OCI-LY3 (cell line): ENCODE measurements around the gene AKIRIN2.
A peak's percentile ranks its signal among the peaks of the same experiment; 100 is the strongest.

Experiments
- H2AFZ ChIP-seq: fragments of 200-600, 300-600 bp; shearing (Covaris generic); 2 replicates; pipeline ENCODE4 v1.6.0; 2014; ENCODE audit warnings: antibody characterized with exemption, low read depth, low read length
- H3K27ac ChIP-seq: fragments of 200-600, 300-600 bp; sonication (generic); 2 replicates; pipeline ENCODE4 v1.5.1; 2014; ENCODE audit warnings: mild to moderate bottlenecking, low read length, moderate library complexity, mixed read lengths
- H3K27me3 ChIP-seq: fragments of 200-600, 300-600 bp; sonication (generic); 2 replicates; pipeline ENCODE4 v1.6.1; 2014; ENCODE audit warnings: low read depth, low read length, mixed read lengths
- H3K36me3 ChIP-seq: fragments of 200-600, 300-600 bp; sonication (generic); replicated peaks from 2 replicates; pipeline ENCODE3; 2014; ENCODE audit warnings: low read depth, low read length, mixed read lengths
- H3K4me1 ChIP-seq: fragments of 300-600, 200-600 bp; sonication (generic); 2 replicates; pipeline ENCODE4 v1.6.1; 2014; ENCODE audit warnings: low read length, mixed read lengths
- H3K4me2 ChIP-seq: fragments of 200-600, 300-600 bp; sonication (generic); 2 replicates; pipeline ENCODE4 v1.6.1; 2014; ENCODE audit warnings: low read length, mixed read lengths
- H3K4me3 ChIP-seq: fragments of 300-600, 200-600 bp; sonication (generic); 2 replicates; pipeline ENCODE4 v1.5.1; 2014; ENCODE audit warnings: antibody characterized with exemption, mild to moderate bottlenecking, low read length, moderate library complexity
- H3K79me2 ChIP-seq: fragments of 300-600, 200-600 bp; shearing (Covaris generic); 2 replicates; pipeline ENCODE4 v1.6.1; 2014; ENCODE audit warnings: mild to moderate bottlenecking, low read length, mixed read lengths
- H3K9ac ChIP-seq: fragments of 300-600, 200-600 bp; shearing (Covaris generic); 2 replicates; pipeline ENCODE4 v1.6.0; 2014; ENCODE audit warnings: mild to moderate bottlenecking, low read length, moderate library complexity
- H3K9me3 ChIP-seq: fragments of 200-600, 300-600 bp; shearing (Covaris generic); 2 replicates; pipeline ENCODE4 v1.6.1; 2014; ENCODE audit warnings: low read length, mixed read lengths; ENCODE audit not compliant: insufficient read depth
- H4K20me1 ChIP-seq: fragments of 200-600, 300-600 bp; sonication (generic); 2 replicates; pipeline ENCODE4 v1.6.1; 2016; ENCODE audit warnings: low read length, mixed read lengths; ENCODE audit not compliant: insufficient read depth
- EZH2phosphoT487 ChIP-seq: fragments of 200-600 bp; shearing (Covaris generic); IDR thresholded peaks from 2 replicates; pipeline ENCODE4 v1.6.1; 2018; ENCODE audit warnings: antibody characterized with exemption, mixed run types, low read depth
- TF ChIP-seq, protein P1 (sequence below): fragments of 200-600, 300-600 bp; sonication (generic); IDR thresholded peaks from 2 replicates; pipeline ENCODE4 v1.5.1; 2014; ENCODE audit warnings: antibody characterized with exemption, low read length, low read depth

The AKIRIN2 gene

DNA sequence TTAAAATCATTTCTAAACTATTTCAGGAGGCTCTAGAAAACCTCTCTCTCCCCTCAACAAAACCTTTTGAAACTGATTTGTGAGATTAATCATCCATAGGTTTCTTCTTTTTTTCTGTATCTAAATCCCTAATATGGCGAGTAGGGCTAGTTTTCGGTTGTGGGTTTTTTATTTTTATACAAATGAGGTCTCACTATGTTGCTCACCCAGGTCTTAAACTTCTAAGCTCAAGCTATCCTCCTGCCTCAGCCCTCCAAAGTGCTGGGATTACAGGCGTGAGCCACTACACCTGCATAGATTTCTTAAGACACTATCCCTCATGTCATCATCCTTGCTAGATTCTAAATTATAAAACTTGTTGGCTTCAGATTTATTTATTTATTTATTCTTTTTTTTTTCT lies 68.2 kb downstream of the AKIRIN2 start:
- no peak overlapping the region for H3K9ac ChIP-seq
- H3K79me2 ChIP-seq, result no peaks in the 10 kb centered on the region
- H3K36me3 ChIP-seq, result peaks cover 9% of the 10 kb centered on the region
- H4K20me1 ChIP-seq, result no peaks in the 10 kb centered on the region
- H3K4me2 ChIP-seq, result peak overlapping the region; percentile 26; the same call in 1 of the 2 replicates
- no peaks in the 10 kb centered on the region for H3K27me3 ChIP-seq
- no peak overlapping the region for H3K27ac ChIP-seq
- no peak overlapping the region for H2AFZ ChIP-seq
- peaks cover 19% of the 10 kb centered on the region for H3K4me1 ChIP-seq
- no peaks in the 10 kb centered on the region for H3K9me3 ChIP-seq
- no peak overlapping the region for H3K4me3 ChIP-seq
- TF ChIP-seq EZH2phosphoT487, result no peak
- TF ChIP-seq, protein P1, sequence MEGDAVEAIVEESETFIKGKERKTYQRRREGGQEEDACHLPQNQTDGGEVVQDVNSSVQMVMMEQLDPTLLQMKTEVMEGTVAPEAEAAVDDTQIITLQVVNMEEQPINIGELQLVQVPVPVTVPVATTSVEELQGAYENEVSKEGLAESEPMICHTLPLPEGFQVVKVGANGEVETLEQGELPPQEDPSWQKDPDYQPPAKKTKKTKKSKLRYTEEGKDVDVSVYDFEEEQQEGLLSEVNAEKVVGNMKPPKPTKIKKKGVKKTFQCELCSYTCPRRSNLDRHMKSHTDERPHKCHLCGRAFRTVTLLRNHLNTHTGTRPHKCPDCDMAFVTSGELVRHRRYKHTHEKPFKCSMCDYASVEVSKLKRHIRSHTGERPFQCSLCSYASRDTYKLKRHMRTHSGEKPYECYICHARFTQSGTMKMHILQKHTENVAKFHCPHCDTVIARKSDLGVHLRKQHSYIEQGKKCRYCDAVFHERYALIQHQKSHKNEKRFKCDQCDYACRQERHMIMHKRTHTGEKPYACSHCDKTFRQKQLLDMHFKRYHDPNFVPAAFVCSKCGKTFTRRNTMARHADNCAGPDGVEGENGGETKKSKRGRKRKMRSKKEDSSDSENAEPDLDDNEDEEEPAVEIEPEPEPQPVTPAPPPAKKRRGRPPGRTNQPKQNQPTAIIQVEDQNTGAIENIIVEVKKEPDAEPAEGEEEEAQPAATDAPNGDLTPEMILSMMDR, result no peak

DNA sequence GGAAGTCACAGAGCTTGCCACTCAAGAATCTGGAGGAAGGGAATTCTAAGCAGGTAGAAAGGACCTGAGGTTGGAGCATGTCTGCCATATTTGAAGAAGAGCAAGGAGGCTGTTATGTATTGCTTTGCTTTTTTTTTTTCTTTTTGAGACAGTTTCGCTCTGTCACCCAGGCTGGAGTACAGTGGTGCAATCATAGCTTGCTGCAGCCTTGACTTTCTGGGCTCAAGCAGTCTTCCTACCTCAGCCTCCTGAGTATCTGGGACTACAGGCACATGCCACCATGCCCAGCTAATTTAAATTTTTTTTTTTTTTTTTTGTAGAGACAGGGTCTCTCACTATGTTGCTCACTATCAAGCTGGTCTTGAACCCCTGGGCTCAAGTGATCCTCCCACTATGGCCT lies 71.3 kb downstream of the AKIRIN2 start:
- Histone ChIP-seq H3K36me3 (peaks cover 5% of the 10 kb centered on the region), H3K4me2 (no peak overlapping the region), H2AFZ (no peak overlapping the region), H3K9me3 (no peaks in the 10 kb centered on the region), H3K27ac (no peak overlapping the region), H3K9ac (no peak overlapping the region), H3K4me1 (peaks cover 33% of the 10 kb centered on the region), H4K20me1 (no peaks in the 10 kb centered on the region), H3K79me2 (no peaks in the 10 kb centered on the region), H3K4me3 (no peak overlapping the region), H3K27me3 (no peaks in the 10 kb centered on the region)
- TF ChIP-seq EZH2phosphoT487, result no peak
- TF ChIP-seq, protein P1, result no peak

DNA sequence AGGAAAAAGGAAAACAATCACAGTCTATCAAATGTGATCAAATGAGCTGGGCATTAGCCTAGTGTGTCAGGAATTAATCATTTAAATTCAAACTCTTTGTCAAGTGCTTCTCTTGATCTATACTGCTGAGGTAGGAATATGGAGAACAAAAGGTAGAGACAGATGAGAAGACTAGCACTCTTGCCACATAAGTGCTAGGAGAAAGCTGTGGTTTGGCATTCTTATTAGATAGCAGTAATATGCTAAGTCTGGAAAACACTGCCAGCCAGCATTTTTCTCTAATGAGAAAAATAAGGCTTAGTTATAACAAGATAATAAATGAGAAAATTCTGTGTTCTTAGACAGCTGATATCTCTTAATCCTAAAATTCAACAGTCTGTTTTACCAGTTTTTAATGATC lies 73.2 kb downstream of the AKIRIN2 start:
- H3K27ac ChIP-seq, result peak overlapping the region; percentile 57
- H4K20me1 ChIP-seq, result no peaks in the 10 kb centered on the region
- H3K27me3 ChIP-seq, result no peaks in the 10 kb centered on the region
- no peak overlapping the region for H2AFZ ChIP-seq
- TF ChIP-seq, protein P1, result no peak
- TF ChIP-seq EZH2phosphoT487, result no peak
- no peak overlapping the region for H3K9ac ChIP-seq
- no peak overlapping the region for H3K4me3 ChIP-seq
- peaks cover 28% of the 10 kb centered on the region for H3K4me1 ChIP-seq
- H3K4me2 ChIP-seq, result peak overlapping the region; percentile 48
- no peaks in the 10 kb centered on the region for H3K79me2 ChIP-seq
- no peaks in the 10 kb centered on the region for H3K36me3 ChIP-seq
- H3K9me3 ChIP-seq, result no peaks in the 10 kb centered on the region

DNA sequence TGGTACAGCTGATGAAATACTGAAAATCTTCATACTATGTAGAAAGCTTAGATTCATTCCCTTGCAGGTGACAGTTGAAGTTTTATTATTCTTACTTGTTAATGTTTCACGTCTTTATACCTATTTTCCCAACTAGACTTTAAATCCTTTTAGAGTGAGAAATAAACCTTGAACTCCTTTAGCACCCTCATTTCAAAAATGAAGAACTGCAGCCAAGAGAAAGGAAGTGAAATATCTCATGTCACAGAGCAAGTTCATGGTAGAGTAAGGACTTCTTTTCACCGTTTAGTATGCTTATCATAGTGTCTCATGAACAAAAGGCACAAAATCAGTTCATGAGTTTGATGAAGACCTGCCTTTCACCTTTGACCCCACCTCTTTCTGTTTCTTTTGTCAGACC lies 73.6 kb downstream of the AKIRIN2 start:
- no peaks in the 10 kb centered on the region for H4K20me1 ChIP-seq
- H3K79me2 ChIP-seq, result no peaks in the 10 kb centered on the region
- H3K36me3 ChIP-seq, result no peaks in the 10 kb centered on the region
- peak overlapping the region; percentile 57 for H3K27ac ChIP-seq
- H3K4me2 ChIP-seq, result peak overlapping the region; percentile 48
- no peaks in the 10 kb centered on the region for H3K27me3 ChIP-seq
- TF ChIP-seq, protein P1, result no peak
- no peak for TF ChIP-seq EZH2phosphoT487
- H3K4me3 ChIP-seq, result no peak overlapping the region
- no peak overlapping the region for H3K9ac ChIP-seq
- H2AFZ ChIP-seq, result no peak overlapping the region
- H3K9me3 ChIP-seq, result no peaks in the 10 kb centered on the region
- peaks cover 23% of the 10 kb centered on the region for H3K4me1 ChIP-seq
